Forelimb muscle (tissue), 1 donor: ENCODE results near the gene PPFIA4. TPM values are rescaled to one million over a fixed set of nuclear protein-coding genes. Genes with fewer than 3 reads are reported as not detected.
"Not testable (repeated sequence)": the region's sequence is repeated elsewhere in the genome, so short reads cannot be mapped to it uniquely, and the experiment has no call there.

ENCODE experiments used
- DNase-seq: peaks from one replicate; pipeline ENCODE4 v3.0.0-alpha.2; 2013; ENCODE audit warnings: low read depth
- polyA plus RNA-seq: library from polyadenylated mRNA; unstranded; fragments of 120-200 nt; gene quantifications from one replicate; pipeline ENCODE4 v1.2.1, GENCODE V29; 2013; ENCODE audit not compliant: insufficient read length

PPFIA4 gene
- 62.1 TPM for polyA plus RNA-seq

DNA sequence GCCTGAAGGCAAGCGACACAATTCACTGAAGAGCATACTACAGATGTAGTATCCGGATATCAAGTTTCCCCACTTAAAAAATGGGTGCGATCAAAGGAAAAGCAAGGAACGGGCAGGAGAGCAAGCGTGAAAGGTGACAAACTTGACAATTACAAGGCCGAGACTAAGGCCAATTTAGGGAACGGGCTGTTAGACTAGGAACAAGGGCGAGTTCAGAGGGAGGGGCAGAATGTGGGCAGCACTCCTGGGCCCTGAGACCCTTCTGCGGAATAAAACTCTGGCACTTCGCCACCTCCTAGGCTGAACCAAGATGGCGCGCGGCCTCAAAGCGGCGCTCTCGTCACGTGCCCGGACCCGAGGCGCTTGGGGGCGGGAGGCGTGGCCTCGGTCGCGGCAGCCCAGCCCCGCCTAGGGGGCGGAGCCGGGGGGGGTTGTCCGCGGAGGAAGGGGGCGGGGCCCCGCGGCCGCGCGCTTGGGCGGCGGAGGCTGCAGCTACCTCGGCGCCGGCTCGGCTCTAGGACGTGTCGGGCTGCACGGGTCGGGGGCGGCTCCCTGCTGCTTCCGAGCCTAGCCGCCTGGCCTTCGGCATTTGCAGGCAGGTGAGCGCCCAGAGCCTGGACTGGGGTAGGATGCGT is at the start of gene PPFIA4:
TSS of gene PPFIA4 (plus strand) at position 461 of the 635 bp plus-strand sequence. CDS start 12,518 bp downstream, outside the sequence.
- DNase-seq = peak; percentile 48

DNA sequence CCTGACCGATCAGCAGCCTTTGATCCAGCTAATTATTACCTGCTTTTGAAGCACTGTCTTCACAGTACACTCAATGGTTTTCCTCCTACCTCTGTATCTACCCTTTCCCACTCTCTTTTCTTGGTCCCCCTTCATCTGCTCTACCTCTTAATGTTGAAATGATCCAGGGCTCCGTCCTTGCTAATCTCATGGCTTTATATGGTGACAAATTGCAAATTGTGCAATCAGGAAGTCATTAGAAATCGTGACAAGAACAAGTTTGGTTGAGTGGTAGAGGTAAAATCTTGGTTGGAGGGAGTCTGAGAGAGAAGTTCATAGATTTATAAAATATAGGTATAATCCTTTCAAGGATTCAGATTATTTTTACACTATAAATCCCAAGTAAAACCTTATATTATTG is 49.7 kb upstream of the PPFIA4 start:
- DNase-seq = no peak

DNA sequence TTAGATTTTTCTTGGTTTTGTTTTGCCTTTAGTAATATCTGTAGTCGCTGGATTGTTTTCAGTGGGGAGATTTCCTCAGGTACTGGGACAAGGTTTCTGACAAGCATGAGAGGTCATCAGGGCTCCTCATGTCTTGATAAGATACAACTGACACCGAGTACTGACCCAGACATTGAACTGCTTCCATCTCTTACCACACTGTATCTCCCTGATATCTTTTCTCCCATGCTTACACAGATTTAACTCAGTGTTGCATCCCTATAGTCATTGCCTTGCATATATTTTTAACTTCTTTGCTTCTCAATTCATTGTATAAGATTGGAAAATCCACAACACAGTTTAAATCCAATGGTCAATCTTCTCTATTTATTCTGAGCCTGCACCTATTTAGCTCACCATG is 46.8 kb upstream of the PPFIA4 start:
- no peak for DNase-seq

DNA sequence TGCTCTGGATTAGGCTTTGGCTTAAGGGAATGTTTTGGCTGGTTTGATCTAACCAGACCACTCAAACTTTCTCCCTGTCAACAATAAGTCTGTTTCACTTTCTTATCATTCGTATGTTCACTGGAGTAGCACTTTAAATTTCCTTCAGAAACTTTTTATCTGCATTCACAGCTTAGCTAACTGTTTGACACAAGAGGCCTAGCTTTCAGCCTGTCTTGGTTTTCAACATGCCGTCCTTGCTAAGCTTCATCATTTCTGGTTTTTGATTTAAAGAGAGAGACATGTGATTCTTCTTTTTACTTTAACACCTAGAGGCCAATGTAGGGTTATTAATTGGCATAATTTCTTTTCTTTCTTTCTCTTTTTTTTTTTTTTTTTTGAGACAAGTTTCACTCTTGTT is 44.4 kb upstream of the PPFIA4 start:
- DNase-seq = no peak

DNA sequence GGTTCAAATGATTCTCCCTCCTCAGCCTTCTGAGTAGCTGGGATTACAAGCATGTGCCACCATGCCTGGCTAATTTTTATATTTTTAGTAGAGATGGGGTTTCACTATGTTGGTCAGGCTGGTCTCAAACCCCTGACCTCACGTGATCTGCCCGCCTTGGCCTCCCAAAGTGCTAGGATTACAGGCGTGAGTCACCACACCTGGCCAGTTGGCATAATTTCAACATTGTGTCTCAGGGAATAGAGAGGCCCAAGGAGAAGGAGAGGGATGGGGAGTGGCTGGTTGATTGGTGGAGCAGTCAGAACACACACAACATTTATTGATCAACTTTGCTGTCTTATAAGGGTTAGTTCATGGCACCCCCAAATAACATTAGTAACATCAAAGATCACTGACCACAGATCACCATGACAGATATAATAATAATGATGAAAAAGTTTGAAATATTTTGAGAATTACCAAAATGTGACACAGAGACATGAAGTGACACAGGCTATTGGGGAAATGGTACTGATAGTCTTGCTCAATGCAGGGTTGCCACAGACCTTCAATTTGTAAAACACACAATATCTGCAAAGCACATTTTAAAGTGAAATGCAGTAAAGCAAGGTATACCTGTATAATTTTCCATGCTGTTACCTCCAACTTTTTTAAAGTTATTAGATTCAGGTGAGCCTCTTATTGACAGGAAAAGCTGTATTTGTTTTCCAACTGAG is 43.4 kb upstream of the PPFIA4 start:
- no peak for DNase-seq

DNA sequence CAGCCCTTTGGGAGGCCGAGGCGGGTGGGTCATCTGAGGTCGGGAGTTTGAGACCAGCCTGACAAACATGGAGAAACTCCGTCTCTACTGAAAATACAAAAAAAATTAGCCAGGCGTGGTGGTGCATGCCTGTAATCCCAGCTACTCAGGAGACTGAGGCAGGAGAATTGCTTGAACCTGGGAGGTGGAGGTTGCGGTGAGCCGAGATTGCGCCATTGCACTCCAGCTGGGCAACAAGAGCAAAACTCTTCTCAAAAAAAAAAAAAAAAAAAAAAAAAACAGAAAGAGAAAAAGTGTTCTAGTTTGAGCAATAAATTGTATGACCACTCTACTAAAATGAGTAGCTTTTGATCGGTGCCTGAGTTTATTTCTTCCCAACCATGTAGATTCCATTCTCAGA is 40.2 kb upstream of the PPFIA4 start:
- DNase-seq = not testable (repeated sequence)

DNA sequence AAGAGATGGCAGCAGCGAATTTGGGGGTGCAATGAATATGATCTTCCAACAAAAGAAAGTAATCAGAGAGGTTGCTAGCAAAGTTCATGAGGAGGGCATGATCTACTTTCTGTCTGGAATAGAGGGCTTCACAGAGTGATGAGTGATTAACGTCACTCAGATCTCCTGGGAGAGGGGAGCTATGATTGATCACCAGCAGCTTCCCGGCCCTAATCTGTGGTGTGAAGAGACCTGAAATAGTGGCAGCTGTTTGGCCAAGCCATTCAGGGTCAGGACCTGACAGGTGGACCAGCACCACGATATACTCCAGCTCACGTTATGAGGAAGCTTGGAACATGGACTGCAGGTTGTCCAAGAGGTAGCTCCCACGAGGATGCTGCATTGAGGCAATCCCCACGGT is 39.0 kb upstream of the PPFIA4 start:
- DNase-seq = no peak

DNA sequence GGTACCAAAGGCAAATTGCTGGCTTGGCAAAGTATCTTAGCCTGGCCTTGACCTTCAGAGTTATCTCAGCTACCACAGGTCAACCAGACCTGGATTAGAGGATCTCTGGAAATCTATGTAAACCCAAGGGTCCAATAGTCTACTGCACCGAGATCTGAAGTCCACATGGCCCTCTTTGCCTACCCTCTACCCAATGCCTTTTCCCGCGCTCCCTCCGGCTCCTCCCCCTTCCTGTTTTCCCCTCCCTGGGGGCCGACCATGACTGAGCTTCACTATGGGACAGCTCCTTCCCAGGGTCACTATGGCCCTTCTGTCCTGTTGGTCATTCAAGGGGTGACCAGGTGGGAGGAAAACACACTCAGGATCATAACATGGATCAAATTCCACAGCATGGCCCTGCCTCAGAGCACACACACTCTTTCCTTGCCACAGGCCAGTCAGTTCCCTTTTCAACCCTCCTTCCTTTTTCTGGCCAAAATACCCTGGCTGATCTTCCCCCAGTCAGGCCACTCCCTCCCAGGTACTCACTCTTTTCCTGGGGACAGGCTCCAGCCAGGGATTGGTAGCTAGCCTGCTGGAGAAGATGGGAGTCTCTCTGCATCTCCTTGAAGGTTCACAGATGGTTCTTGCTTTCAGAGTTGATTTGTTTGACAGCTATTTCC is 38.2 kb upstream of the PPFIA4 start:
- no peak for DNase-seq

DNA sequence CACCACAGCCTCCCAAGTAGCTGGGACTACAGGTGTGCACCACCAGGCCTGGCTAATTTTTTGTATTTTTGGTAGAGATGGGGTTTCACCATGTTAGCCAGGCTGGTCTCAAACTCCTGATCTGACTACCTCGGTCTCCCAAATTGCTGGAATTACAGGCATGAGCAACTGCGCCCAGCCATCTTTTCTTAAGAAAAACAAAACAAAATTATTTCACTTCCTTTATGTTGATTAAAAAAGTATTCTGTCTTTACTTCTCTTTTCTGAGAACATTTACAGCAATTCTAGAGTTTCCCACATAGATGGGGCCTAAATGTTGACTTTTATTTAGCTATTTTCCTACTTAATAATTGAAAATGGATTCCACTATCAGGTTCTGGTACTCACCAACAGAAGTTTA is 36.4 kb upstream of the PPFIA4 start:
- no peak for DNase-seq

DNA sequence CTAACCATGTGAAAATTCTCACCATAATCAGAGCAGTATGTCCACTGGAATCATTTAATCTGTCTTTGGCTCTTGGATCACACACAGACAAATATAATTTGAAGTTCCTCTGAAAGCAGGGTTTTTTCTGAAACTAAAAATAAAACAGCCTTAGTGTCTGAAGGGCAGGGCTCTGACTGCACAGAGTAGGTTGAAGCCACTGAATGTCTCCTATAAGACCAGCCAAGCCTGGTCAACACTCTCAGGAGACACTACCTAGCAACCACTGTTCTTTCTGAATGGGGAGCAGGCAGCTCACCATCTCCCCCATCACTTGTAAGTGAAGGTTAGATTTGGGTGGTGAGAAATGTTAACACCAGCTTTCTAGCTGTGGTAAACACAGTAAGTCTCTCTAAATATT is 35.2 kb upstream of the PPFIA4 start:
- no peak for DNase-seq

DNA sequence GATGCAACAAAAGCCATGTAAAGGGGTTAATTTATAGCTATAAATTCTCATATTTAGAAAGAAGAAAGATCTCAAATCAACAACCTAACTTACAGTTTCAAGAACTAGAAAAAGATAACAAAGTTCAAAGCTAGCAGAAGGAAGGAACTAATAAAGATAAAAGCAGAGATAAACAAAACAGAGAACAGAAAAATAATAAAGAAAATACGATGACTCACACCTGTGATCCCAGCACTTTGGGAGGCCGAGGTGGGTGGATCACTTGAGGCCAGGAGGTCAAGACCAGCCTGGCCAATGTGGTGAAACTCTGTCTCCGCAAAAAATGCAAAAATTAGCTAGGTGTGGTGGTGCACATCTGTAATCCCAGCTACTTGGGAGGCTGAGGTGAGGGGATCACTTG is 31.5 kb upstream of the PPFIA4 start:
- no peak for DNase-seq

DNA sequence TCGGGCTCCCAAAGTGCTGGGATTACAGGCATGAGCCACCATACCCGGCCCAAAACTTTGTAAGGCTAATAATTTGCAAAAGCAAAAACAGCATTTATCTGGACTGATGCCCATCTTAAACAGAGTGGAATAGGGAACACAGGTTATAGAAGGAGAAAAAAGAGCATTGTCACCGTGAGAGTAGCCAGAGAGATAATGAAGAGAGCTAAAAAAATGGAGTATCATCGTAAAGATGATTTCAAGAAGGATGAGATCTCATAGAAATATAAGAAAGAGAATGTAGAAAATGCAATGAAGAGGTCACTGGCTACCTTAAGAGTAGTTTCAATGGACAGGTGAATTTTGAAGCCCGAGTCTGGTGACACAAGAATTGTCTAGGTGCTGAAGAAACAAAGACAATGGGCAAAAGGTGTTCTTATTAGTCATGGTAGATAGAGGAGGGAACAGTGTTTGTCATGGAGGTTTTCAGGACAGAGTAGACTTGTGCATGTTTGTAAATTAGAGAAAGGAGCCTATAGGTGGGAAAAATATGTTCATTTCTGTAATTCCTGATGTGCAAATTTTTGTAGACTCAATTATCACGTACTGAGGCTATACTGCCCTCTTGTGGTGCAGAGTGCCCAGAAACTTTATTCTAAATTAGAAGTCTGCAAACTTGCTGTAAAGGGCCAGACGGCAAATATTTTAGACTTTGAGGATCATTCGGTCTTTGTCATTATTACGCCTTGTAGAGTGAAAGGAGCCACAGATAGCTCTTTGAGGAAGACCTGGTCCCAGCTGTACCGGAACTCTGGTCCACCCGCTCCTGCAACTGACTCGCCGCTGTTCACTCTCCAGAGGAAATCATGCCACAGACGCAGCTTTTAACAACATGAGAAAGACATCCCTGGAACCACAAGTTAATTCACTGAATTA is 27.2 kb upstream of the PPFIA4 start:
- DNase-seq = peak; percentile 26

DNA sequence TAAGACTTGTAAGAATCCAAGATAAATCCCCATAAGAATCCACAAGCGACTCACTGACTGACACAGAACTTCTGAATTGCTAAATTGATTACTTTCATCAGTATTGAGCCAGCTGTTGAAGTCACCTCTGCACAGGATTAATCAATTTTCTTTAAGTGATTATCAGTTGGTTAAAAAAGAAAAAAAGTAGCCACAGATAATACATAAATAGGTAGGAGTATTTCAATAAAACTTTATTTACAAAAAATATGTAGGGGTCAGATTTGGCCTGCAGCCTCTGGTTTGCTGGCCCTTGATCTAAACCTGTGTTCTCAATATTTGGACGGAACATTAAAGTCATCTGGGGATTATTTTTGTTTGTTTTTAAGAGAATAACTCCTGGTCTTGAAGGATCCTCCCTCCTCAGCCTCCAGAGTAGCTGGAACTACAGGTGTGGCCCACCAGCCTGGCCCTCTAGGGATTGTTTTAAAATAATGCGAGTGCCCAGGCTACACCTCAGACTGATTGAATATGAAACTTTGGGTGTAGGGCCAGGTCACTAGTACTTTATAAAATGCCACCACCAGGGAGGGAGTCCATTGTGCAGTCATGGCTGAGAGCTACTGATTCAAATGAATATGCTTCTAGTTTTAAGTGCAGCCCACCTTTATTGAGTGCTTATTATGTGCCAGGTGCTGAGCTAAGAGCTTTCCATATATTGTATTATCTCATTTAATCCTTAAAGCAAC is 25.9 kb upstream of the PPFIA4 start:
- DNase-seq = no peak

DNA sequence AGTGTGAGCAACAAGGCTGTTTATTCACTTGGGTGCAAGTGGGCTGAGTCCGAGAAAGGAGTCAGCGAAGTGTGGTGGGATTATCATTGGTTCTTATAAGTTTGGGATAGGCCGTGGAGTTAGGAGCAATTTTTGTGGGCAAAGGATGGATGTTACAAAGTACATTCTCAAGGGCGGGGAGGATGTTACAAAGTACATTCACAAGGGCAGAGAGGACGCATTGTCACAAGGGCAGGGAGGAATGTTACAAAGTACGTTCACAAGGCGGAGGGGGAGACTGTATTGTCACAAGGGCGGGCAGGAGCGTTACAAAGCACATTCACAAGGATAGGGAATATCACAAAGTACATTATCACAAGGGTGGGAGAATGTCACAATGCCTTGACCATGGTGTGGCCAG is 24.3 kb upstream of the PPFIA4 start:
- DNase-seq = no peak

DNA sequence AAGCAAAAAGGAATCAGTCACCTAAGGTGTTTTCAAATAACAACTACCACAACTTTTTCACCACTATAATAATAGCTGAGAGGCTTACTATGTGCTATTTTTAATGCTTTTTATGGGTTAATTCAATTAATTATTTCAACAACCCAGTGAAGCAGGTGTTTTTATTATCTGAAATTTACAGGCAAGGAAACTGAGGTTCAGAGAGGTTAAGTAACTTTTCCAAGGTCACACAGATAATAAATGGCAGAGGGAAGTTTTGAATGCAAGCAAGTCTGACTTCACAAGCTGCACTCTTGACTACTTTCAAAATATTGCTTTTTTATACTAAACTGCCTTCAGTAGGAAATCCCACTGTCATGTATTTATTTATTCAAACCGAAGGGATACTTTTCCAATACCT is 23.3 kb upstream of the PPFIA4 start:
- DNase-seq = no peak

DNA sequence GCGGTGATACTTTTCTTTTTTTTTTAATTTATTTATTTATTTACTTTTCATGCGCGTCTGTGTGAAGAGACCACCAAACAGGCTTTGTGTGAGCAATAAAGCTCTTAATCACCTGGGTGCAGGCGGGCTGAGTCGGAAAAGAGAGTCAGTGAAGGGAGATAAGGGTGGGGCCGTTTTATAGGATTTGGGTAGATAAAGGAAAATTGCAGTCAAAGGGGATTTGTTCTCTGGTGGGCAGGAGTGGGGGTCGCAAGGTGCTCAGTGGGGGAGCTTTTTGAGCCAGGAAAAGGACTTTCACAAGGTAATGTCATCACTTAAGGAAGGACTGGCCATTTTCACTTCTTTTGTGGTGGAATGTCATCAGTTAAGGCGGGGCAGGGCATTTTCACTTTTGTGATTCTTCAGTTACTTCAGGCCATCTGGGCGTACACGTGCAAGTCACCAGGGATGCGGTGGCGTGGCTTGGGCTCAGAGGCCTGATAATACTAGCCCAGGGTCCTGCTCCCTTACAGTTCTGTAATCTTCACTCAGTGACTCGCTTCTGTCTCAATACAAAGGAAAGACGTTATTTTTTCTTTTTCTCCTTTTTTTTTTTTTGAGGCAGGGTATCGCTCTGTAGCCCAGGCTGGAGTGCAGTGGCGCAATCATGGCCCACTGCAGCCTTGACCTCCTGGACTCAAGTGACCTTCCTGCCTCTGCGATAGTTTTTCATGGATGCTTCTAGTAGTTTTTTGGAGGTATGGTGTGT is 20.7 kb upstream of the PPFIA4 start:
- not testable (repeated sequence) for DNase-seq

DNA sequence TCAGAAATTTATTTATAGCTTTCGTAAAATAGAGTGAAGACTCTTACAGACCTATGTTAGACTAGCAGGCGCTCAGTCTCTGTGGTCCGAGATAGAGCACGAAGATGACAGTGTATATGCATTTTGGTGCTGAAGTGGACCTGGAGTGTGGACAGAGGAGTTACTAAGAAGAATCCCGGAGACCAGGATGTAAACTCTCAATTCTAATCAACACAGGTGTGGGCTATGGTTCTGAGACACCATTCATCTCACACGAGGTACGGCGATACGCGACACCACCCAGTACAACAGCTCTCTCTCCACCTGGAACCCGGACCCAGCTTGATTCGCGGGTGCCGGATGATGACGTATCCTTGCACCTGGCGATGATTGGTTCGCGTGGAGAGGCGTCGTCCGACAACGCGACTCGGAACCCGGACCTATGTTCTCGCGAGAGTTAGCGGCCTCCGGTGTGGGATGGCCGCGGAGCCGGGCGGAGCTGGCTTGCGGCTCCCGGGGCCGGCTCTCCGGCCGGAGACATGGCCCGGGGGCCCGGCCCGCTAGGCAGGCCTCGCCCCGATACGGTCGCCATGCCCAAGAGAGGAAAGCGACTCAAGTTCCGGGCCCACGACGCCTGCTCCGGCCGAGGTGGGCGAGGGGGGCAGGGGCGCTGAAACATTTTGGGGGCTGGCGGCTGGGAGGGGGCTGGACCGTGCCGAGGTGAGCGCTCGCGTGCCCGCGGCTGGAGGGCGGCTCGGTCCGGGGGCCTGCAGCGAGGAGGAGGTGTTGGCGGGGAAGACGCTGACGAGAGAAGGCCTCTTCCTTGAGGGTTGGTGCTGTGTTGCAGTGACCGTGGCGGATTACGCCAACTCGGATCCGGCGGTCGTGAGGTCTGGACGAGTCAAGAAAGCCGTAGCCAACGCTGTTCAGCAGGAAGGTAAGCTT is 19.1 kb upstream of the PPFIA4 start, which contains the start of gene TMEM183A:
TSS of gene TMEM183A (plus strand) at position 427 of the 924 bp plus-strand sequence. CDS start at position 519, 92 bp downstream.
- peak; percentile 97 for DNase-seq

DNA sequence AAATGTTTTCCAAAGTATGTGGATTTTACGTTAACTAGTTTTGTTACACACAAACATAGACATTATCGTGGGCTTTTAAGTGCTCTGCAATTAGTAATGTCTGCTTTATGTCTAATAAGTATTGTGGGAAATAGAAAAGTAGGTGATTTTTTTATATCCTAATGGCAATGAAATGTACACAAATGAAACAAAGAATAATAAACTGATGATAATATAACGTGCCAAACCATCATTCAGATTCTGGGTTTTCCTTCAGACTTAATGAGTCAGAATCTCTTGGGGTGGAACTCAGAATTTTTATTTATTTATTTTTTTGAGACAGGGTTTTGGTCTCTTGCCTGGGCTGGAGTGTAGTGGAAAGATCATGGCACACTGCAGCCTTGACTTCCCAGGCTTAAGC is 17.1 kb upstream of the PPFIA4 start:
- DNase-seq = no peak

DNA sequence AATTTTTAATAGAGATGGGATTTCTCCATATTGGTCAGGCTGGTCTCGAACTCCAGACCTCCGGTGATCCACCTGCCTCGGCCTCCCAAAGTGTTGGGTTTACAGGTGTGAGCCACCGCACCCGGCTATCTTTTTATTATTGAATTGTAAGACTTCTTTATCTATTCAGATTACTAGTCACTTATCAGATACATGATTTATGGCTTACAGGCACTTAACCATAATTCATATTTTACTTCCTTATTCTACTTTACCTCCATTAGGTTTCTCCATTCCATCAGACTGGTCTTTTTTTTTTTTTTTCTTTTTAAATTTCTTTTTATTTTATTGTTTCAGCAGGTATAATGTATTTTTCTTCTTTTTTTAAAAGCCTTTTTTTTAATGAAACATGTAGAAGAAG is 14.7 kb upstream of the PPFIA4 start:
- no peak for DNase-seq
